Measurements from ENCODE around the gene MRAS. TPM values are rescaled to one million over a fixed set of nuclear protein-coding genes. Genes with fewer than 3 reads are reported as not detected.
A peak's percentile ranks its signal among the peaks of the same experiment; 100 is the strongest.

Gene MRAS
- total and polyA plus RNA-seq, 2 of the 13 experiments (the other 11 are each of a cell fraction or from before 2014, with no cell fraction given) = 8.8 to 36.2 TPM

DNA sequence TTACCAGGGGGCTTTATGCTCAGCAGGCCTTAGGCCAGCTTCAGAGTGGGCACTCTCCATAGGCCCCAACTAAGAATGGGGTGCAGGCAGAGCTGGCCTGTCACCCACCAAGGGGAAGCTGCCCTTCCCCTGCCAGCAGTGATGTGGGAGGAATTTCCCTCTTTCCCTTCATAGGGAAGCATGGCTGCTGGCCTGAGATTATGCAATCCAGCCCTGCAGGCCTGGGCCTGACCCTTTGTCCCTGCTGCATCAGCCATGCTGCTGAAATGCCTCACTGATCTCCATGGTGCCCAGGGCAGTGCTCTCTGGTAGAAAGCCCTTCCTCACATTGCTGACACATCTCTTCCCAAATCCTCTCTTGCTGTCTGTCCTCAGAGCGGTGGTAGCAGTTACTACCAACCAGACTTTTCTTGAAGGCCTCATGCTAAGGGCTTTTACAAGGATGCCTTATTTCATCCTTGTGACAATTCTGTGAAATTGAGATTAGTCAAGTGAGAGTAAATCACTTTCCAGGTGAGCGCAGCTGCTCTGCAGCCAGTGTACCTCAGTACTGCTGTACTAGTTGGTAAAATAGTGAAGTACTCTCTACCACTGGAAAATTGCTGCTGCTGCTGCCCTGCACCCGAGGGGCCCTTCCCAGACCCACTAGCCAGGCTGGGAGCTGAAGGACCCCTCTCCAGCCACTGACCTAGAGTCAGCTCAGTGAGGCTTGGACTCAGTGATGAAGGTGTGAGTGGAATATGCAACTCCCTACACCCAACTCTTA is 33.8 kb downstream of the MRAS start (continued):
- TF ChIP-seq, protein P1, sequence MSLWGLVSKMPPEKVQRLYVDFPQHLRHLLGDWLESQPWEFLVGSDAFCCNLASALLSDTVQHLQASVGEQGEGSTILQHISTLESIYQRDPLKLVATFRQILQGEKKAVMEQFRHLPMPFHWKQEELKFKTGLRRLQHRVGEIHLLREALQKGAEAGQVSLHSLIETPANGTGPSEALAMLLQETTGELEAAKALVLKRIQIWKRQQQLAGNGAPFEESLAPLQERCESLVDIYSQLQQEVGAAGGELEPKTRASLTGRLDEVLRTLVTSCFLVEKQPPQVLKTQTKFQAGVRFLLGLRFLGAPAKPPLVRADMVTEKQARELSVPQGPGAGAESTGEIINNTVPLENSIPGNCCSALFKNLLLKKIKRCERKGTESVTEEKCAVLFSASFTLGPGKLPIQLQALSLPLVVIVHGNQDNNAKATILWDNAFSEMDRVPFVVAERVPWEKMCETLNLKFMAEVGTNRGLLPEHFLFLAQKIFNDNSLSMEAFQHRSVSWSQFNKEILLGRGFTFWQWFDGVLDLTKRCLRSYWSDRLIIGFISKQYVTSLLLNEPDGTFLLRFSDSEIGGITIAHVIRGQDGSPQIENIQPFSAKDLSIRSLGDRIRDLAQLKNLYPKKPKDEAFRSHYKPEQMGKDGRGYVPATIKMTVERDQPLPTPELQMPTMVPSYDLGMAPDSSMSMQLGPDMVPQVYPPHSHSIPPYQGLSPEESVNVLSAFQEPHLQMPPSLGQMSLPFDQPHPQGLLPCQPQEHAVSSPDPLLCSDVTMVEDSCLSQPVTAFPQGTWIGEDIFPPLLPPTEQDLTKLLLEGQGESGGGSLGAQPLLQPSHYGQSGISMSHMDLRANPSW (CRISPR knock-in tag; IDR thresholded peaks at IDR 0.05; ENCODE audit: borderline replicate concordance) = no peak
- TF ChIP-seq, protein P2, sequence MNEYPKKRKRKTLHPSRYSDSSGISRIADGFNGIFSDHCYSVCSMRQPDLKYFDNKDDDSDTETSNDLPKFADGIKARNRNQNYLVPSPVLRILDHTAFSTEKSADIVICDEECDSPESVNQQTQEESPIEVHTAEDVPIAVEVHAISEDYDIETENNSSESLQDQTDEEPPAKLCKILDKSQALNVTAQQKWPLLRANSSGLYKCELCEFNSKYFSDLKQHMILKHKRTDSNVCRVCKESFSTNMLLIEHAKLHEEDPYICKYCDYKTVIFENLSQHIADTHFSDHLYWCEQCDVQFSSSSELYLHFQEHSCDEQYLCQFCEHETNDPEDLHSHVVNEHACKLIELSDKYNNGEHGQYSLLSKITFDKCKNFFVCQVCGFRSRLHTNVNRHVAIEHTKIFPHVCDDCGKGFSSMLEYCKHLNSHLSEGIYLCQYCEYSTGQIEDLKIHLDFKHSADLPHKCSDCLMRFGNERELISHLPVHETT (CRISPR knock-in tag; conservative IDR thresholded peaks at IDR 0.05) = no peak
- TF ChIP-seq KAT7 (CRISPR knock-in tag; IDR thresholded peaks at IDR 0.05; ENCODE audit: borderline replicate concordance) (no peak), ZNF709 (CRISPR knock-in tag; IDR thresholded peaks at IDR 0.05) (no peak), REPIN1 (CRISPR knock-in tag; IDR thresholded peaks at IDR 0.05; ENCODE audit: borderline replicate concordance, low read depth) (peak; percentile 68; the same call in 1 of the 2 replicates), KLF12 (CRISPR knock-in tag; IDR thresholded peaks at IDR 0.05; ENCODE audit: borderline replicate concordance) (no peak), DNMT3B (CRISPR knock-in tag; conservative IDR thresholded peaks at IDR 0.05) (no peak), NFRKB (IDR thresholded peaks at IDR 0.05) (no peak), MBNL3 (CRISPR knock-in tag; conservative IDR thresholded peaks at IDR 0.05) (no peak), ZNF75D (CRISPR knock-in tag; IDR thresholded peaks at IDR 0.05; ENCODE audit: borderline replicate concordance) (no peak), GPN1 (CRISPR knock-in tag; IDR thresholded peaks at IDR 0.05; ENCODE audit: borderline replicate concordance) (no peak), NFKB2 (CRISPR knock-in tag; IDR thresholded peaks at IDR 0.05; ENCODE audit: borderline replicate concordance) (peak; percentile 58; the same call in 1 of the 2 replicates)
- TF ChIP-seq, protein P3, sequence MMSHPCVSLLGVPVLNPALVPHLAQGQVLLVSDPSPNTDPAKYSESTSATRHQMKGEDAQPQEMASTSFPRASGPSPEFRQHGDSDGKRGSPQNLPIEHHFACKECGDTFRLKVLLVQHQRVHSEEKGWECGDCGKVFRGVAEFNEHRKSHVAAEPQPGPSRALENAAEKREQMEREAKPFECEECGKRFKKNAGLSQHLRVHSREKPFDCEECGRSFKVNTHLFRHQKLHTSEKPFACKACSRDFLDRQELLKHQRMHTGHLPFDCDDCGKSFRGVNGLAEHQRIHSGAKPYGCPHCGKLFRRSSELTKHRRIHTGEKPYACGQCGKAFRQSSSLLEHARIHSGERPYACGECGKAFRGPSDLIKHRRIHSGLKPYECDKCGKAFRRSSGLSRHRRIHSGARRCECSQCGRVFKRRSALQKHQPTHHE (CRISPR knock-in tag; IDR thresholded peaks at IDR 0.05; ENCODE audit: borderline replicate concordance) = no peak
- TF ChIP-seq, protein P4, sequence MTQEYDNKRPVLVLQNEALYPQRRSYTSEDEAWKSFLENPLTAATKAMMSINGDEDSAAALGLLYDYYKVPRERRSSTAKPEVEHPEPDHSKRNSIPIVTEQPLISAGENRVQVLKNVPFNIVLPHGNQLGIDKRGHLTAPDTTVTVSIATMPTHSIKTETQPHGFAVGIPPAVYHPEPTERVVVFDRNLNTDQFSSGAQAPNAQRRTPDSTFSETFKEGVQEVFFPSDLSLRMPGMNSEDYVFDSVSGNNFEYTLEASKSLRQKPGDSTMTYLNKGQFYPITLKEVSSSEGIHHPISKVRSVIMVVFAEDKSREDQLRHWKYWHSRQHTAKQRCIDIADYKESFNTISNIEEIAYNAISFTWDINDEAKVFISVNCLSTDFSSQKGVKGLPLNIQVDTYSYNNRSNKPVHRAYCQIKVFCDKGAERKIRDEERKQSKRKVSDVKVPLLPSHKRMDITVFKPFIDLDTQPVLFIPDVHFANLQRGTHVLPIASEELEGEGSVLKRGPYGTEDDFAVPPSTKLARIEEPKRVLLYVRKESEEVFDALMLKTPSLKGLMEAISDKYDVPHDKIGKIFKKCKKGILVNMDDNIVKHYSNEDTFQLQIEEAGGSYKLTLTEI (CRISPR knock-in tag; conservative IDR thresholded peaks at IDR 0.05) = no peak
- TF ChIP-seq, protein P5, sequence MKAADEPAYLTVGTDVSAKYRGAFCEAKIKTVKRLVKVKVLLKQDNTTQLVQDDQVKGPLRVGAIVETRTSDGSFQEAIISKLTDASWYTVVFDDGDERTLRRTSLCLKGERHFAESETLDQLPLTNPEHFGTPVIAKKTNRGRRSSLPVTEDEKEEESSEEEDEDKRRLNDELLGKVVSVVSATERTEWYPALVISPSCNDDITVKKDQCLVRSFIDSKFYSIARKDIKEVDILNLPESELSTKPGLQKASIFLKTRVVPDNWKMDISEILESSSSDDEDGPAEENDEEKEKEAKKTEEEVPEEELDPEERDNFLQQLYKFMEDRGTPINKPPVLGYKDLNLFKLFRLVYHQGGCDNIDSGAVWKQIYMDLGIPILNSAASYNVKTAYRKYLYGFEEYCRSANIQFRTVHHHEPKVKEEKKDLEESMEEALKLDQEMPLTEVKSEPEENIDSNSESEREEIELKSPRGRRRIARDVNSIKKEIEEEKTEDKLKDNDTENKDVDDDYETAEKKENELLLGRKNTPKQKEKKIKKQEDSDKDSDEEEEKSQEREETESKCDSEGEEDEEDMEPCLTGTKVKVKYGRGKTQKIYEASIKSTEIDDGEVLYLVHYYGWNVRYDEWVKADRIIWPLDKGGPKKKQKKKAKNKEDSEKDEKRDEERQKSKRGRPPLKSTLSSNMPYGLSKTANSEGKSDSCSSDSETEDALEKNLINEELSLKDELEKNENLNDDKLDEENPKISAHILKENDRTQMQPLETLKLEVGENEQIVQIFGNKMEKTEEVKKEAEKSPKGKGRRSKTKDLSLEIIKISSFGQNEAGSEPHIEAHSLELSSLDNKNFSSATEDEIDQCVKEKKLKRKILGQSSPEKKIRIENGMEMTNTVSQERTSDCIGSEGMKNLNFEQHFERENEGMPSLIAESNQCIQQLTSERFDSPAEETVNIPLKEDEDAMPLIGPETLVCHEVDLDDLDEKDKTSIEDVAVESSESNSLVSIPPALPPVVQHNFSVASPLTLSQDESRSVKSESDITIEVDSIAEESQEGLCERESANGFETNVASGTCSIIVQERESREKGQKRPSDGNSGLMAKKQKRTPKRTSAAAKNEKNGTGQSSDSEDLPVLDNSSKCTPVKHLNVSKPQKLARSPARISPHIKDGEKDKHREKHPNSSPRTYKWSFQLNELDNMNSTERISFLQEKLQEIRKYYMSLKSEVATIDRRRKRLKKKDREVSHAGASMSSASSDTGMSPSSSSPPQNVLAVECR (CRISPR knock-in tag; IDR thresholded peaks at IDR 0.05; ENCODE audit: borderline replicate concordance) = peak; percentile 26; the same call in 1 of the 2 replicates
